Measurements from ENCODE around the gene RIMBP2. TPM values are rescaled to one million over a fixed set of nuclear protein-coding genes. Genes with fewer than 3 reads are reported as not detected.

Gene RIMBP2
- polyA plus RNA-seq, 1 of the 3 experiments (the other 2 are of a cell fraction): 0.90 TPM

DNA sequence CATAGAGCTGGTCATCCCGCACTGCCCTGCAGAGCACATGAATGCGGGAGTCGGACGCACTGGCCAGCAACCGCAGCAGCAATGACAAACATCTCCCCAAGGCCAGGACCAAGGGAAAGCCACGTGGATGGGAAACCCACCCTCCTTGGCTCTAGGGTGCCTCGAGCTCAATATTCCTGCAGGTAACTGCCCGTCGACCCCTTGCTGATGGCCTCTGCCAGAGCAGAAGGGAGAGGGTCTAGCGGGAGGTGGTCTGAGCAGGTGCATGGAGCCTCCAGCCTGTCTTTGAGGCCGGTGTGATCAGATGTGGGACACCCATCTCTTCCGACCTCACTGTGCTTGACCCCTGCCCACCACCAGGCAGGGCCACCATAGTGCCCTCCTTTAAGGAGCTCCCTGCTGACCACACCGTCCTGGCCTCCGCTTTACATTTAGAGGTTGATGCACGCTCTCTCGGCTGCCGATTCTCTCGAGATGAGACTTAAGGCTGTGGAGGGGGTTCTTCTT is 288.7 kb downstream of the RIMBP2 start (continued):
- TF ChIP-seq, protein P1, sequence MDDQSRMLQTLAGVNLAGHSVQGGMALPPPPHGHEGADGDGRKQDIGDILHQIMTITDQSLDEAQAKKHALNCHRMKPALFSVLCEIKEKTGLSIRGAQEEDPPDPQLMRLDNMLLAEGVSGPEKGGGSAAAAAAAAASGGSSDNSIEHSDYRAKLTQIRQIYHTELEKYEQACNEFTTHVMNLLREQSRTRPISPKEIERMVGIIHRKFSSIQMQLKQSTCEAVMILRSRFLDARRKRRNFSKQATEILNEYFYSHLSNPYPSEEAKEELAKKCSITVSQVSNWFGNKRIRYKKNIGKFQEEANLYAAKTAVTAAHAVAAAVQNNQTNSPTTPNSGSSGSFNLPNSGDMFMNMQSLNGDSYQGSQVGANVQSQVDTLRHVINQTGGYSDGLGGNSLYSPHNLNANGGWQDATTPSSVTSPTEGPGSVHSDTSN (IDR thresholded peaks at IDR 0.05): no peak

DNA sequence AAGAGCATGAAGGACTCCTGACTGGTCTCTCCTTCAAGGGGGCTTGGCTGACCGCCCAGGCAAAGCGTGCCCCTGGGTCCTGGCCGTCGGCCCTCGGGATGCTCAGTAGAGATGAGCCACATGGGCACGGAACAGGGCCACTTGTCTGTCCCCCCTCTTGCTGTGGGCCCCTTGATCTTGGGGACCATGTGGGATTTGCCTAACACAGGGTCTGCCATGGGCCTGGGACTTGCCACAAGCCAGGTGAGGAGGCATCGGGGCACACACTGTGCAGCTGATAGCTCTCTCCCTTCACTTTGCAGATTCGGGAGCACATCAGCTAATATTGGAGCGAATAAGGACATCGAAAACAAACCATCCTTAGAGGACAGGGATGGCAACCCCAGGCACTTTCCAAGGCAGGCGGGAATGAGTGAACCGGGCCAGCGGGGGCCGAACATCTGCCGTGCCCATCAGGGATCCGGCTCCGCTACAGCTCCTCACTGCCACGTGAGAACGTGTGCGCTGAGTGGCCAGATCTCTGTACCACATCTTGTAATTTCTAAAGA is 290.3 kb downstream of the RIMBP2 start:
- no peak overlapping the region for H2AFZ ChIP-seq (ENCODE audit: low read depth)
- H3K9me3 ChIP-seq: no peaks in the 10 kb centered on the region
- H3K27ac ChIP-seq (ENCODE audit: low read depth in 2 of 2, low read length in 1 of 2): no peak overlapping the region; a peak in 1 of 4 replicates
- no peaks in the 10 kb centered on the region for H3K9me2 ChIP-seq
- H3K4me2 ChIP-seq: no peak overlapping the region
- no peaks in the 10 kb centered on the region for H3F3A ChIP-seq (replicated peaks; ENCODE audit: insufficient read depth)
- TF ChIP-seq POLR2AphosphoS5 (IDR thresholded peaks at IDR 0.05; ENCODE audit: low read depth, low read length) (no peak), MEF2A (IDR thresholded peaks at IDR 0.05; ENCODE audit: borderline replicate concordance, low read depth) (no peak), GABPA (IDR thresholded peaks at IDR 0.05; ENCODE audit: low read depth) (no peak), EZH2phosphoT487 (IDR thresholded peaks at IDR 0.05; ENCODE audit: borderline replicate concordance, low read depth) (no peak), FOSL2 (IDR thresholded peaks at IDR 0.05; ENCODE audit: borderline replicate concordance, low read depth) (no peak), NRF1 (IDR thresholded peaks at IDR 0.05; ENCODE audit: low read depth, low read length) (no peak), MXI1 (IDR thresholded peaks at IDR 0.05; ENCODE audit: low read depth, low read length) (no peak)
- TF ChIP-seq, protein P2, sequence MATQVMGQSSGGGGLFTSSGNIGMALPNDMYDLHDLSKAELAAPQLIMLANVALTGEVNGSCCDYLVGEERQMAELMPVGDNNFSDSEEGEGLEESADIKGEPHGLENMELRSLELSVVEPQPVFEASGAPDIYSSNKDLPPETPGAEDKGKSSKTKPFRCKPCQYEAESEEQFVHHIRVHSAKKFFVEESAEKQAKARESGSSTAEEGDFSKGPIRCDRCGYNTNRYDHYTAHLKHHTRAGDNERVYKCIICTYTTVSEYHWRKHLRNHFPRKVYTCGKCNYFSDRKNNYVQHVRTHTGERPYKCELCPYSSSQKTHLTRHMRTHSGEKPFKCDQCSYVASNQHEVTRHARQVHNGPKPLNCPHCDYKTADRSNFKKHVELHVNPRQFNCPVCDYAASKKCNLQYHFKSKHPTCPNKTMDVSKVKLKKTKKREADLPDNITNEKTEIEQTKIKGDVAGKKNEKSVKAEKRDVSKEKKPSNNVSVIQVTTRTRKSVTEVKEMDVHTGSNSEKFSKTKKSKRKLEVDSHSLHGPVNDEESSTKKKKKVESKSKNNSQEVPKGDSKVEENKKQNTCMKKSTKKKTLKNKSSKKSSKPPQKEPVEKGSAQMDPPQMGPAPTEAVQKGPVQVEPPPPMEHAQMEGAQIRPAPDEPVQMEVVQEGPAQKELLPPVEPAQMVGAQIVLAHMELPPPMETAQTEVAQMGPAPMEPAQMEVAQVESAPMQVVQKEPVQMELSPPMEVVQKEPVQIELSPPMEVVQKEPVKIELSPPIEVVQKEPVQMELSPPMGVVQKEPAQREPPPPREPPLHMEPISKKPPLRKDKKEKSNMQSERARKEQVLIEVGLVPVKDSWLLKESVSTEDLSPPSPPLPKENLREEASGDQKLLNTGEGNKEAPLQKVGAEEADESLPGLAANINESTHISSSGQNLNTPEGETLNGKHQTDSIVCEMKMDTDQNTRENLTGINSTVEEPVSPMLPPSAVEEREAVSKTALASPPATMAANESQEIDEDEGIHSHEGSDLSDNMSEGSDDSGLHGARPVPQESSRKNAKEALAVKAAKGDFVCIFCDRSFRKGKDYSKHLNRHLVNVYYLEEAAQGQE (IDR thresholded peaks at IDR 0.05; ENCODE audit: low read depth, low read length): no peak
- TF ChIP-seq, protein P1 (IDR thresholded peaks at IDR 0.05): no peak
- TF ChIP-seq, protein P3, sequence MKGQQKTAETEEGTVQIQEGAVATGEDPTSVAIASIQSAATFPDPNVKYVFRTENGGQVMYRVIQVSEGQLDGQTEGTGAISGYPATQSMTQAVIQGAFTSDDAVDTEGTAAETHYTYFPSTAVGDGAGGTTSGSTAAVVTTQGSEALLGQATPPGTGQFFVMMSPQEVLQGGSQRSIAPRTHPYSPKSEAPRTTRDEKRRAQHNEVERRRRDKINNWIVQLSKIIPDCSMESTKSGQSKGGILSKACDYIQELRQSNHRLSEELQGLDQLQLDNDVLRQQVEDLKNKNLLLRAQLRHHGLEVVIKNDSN (IDR thresholded peaks at IDR 0.05; ENCODE audit: borderline replicate concordance, low read depth): no peak
- ChIA-PET CTCF (no interaction called here), POLR2A (no interaction called here)
- no peaks in the 10 kb centered on the region for H4K20me1 ChIP-seq (ENCODE audit: insufficient read depth)
- H3K9ac ChIP-seq: no peak overlapping the region
- no peaks in the 10 kb centered on the region for H3K27me3 ChIP-seq (ENCODE audit: insufficient read depth)
- H3K4me3 ChIP-seq (ENCODE audit: low read depth in 2 of 2, low read length in 1 of 2): no peak overlapping the region
- WGBS (ENCODE audit: low lambda C conversion rate): 64% methylated on average over 16 of the region's 20 CpGs
- DNase-seq: no peak
- no peaks in the 10 kb centered on the region for H3K36me3 ChIP-seq (replicated peaks in 1 of 2; ENCODE audit: control insufficient read depth in 1 of 2, insufficient read depth in 2 of 2, low read length in 1 of 2)
- H3K4me1 ChIP-seq (ENCODE audit: control insufficient read depth in 1 of 2, insufficient read depth in 2 of 2, low read depth in 1 of 2, low read length in 1 of 2): no peaks in the 10 kb centered on the region; a peak in 1 of 4 replicates
- H3K79me2 ChIP-seq (ENCODE audit: insufficient read depth): no peaks in the 10 kb centered on the region

Measured in SK-N-SH (cell line).